Sigmoid colon (tissue), 3 donors: ENCODE results near the gene MANBA.
A peak's percentile ranks its signal among the peaks of the same experiment; 100 is the strongest.

Source experiments
- POLR2A ChIP-seq, 2 donors: fragments of 450-650 bp; IDR thresholded peaks; one replicate each; pipeline ENCODE4 v1.6.1; 2016; ENCODE audit warnings: antibody characterized with exemption in 2 of 2, mild to moderate bottlenecking in 2 of 2, moderate library complexity in 2 of 2
- TF ChIP-seq, protein P1 (sequence below), 4 experiments: fragments of 450-650 bp in 3 of 4; fragments of 200-600 bp in 1 of 4; IDR thresholded peaks; one replicate each; pipeline ENCODE4 v1.5.1; 2016 to 2019; ENCODE audit warnings: antibody characterized with exemption in 4 of 4, mild to moderate bottlenecking in 3 of 4, moderate library complexity in 2 of 4

DNA sequence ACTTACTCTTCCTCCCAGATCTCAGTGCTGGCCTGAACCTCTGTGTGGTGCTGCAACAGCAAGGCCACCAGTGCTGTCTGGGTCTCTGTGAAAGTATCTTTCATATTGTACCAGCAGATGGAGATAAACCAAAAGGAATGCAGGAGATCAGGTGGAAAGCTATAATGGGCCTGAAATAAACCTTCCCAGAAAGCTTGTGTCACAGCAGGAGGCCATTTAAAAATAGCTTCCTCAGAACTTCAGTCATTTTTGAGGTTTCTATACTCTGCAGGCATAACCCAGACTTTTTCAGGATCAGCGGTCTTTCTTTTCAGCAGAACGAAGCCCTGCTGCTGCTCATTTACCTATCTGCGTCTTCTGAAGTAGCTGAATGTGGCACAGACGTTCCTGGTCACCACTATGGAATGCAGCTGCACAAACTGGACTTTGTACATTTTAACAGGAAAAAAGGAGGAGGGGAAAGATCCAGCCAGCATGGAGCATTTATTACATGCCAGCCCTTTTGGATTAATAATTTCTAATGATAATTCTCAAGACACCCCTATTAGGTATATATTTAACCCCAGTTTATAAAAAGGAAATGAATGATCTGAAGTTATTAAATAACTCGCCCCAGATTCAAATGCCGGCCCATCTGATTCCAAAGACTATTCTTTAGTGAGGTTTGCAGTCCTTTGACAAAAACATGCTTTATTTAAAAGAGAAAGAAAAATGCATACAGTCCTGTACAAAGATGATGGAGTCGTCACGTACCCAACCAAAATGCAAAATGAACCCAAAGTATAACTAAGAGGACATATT, 139.9 kb downstream of the MANBA start:
- TF ChIP-seq POLR2A (IDR thresholded peaks at IDR 0.05): no peak
- TF ChIP-seq, protein P1, sequence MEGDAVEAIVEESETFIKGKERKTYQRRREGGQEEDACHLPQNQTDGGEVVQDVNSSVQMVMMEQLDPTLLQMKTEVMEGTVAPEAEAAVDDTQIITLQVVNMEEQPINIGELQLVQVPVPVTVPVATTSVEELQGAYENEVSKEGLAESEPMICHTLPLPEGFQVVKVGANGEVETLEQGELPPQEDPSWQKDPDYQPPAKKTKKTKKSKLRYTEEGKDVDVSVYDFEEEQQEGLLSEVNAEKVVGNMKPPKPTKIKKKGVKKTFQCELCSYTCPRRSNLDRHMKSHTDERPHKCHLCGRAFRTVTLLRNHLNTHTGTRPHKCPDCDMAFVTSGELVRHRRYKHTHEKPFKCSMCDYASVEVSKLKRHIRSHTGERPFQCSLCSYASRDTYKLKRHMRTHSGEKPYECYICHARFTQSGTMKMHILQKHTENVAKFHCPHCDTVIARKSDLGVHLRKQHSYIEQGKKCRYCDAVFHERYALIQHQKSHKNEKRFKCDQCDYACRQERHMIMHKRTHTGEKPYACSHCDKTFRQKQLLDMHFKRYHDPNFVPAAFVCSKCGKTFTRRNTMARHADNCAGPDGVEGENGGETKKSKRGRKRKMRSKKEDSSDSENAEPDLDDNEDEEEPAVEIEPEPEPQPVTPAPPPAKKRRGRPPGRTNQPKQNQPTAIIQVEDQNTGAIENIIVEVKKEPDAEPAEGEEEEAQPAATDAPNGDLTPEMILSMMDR (IDR thresholded peaks at IDR 0.05): peak; percentile 34 to 73 (median 50)
